H9 (cell line): ENCODE data around the gene FHIP1B. TPM values are rescaled to one million over a fixed set of nuclear protein-coding genes. Genes with fewer than 3 reads are reported as not detected.

Experiments
- DNase-seq: peaks from one replicate; pipeline ENCODE4 v3.0.0-alpha.2; 2017
- H2AFZ ChIP-seq: one replicate; pipeline ENCODE4 v1.6.1; 2013; ENCODE audit warnings: mild to moderate bottlenecking, low read length, control low read depth, moderate library complexity
- H2AK5ac ChIP-seq: 2 replicates; pipeline ENCODE4 v1.6.1; 2013; ENCODE audit warnings: low read length, control low read depth, mixed read lengths; ENCODE audit not compliant: insufficient read length
- H2BK120ac ChIP-seq: one replicate; pipeline ENCODE4 v1.6.1; 2013; ENCODE audit warnings: low read depth, mild to moderate bottlenecking, low read length, control low read depth, inconsistent platforms; ENCODE audit not compliant: poor library complexity, severe bottlenecking
- H2BK12ac ChIP-seq: 2 replicates; pipeline ENCODE4 v1.6.1; 2013; ENCODE audit warnings: low read length, control low read depth, mixed read lengths, low read depth; ENCODE audit not compliant: insufficient read length
- H2BK15ac ChIP-seq: 2 replicates; pipeline ENCODE4 v1.6.1; 2013; ENCODE audit warnings: low read depth, low read length, control low read depth
- H2BK20ac ChIP-seq: one replicate; pipeline ENCODE4 v1.6.1; 2013; ENCODE audit warnings: low read depth, mild to moderate bottlenecking, low read length, control low read depth, inconsistent platforms; ENCODE audit not compliant: poor library complexity, severe bottlenecking
- H2BK5ac ChIP-seq: 2 replicates; pipeline ENCODE4 v1.6.1; 2013; ENCODE audit warnings: low read length, control low read depth, mixed read lengths; ENCODE audit not compliant: insufficient read length
- H3K14ac ChIP-seq: 2 replicates; pipeline ENCODE4 v1.6.1; 2013; ENCODE audit warnings: low read length, control low read depth; ENCODE audit not compliant: insufficient read depth
- H3K18ac ChIP-seq: 2 replicates; pipeline ENCODE4 v1.6.1; 2013; ENCODE audit warnings: low read depth, mild to moderate bottlenecking, mixed read lengths, low read length, control low read depth; ENCODE audit not compliant: insufficient read length
- H3K23ac ChIP-seq: 2 replicates; pipeline ENCODE4 v1.6.1; 2013; ENCODE audit warnings: low read length, control low read depth, mixed read lengths, low read depth; ENCODE audit not compliant: insufficient read length
- H3K23me2 ChIP-seq: 2 replicates; pipeline ENCODE4 v1.6.1; 2013; ENCODE audit warnings: low read depth, mild to moderate bottlenecking, mixed read lengths, low read length, control low read depth; ENCODE audit not compliant: insufficient read length, poor library complexity, severe bottlenecking
- H3K27ac ChIP-seq: 2 replicates; pipeline ENCODE4 v1.5.1; 2013; ENCODE audit warnings: low read length, control low read depth, mixed read lengths, low read depth; ENCODE audit not compliant: insufficient read length
- H3K27me3 ChIP-seq: 2 replicates; pipeline ENCODE4 v1.6.1; 2013; ENCODE audit warnings: low read length, control low read depth, inconsistent platforms; ENCODE audit not compliant: insufficient read depth
- H3K4ac ChIP-seq: 2 replicates; pipeline ENCODE4 v1.6.1; 2013; ENCODE audit warnings: low read depth, mild to moderate bottlenecking, control low read depth, inconsistent platforms, low read length, moderate library complexity
- H3K4me1 ChIP-seq: 2 replicates; pipeline ENCODE4 v1.6.1; 2013; ENCODE audit warnings: low read length, control low read depth, inconsistent platforms; ENCODE audit not compliant: insufficient read depth
- H3K4me2 ChIP-seq: 2 replicates; pipeline ENCODE4 v1.6.1; 2013; ENCODE audit warnings: low read length, control low read depth, mixed read lengths; ENCODE audit not compliant: insufficient read length, insufficient read depth
- H3K56ac ChIP-seq: 2 replicates; pipeline ENCODE4 v1.6.1; 2013; ENCODE audit warnings: low read depth, mild to moderate bottlenecking, mixed read lengths, low read length, control low read depth; ENCODE audit not compliant: insufficient read length
- H3K79me1 ChIP-seq: 2 replicates; pipeline ENCODE4 v1.6.1; 2013; ENCODE audit warnings: low read depth, mild to moderate bottlenecking, moderate library complexity, low read length, control low read depth, inconsistent platforms; ENCODE audit not compliant: insufficient read depth, poor library complexity, severe bottlenecking
- H3K79me2 ChIP-seq: 2 replicates; pipeline ENCODE4 v1.6.1; 2013; ENCODE audit warnings: low read length, control low read depth, inconsistent platforms; ENCODE audit not compliant: insufficient read depth
- H3K9ac ChIP-seq: 2 replicates; pipeline ENCODE4 v1.6.1; 2013; ENCODE audit warnings: low read length, control low read depth, mixed read lengths; ENCODE audit not compliant: insufficient read length; ENCODE audit errors: extremely low read depth
- H3K9me3 ChIP-seq: one replicate; pipeline ENCODE4 v1.6.1; 2013; ENCODE audit warnings: low read depth, low read length, inconsistent platforms; ENCODE audit not compliant: control insufficient read depth
- H3T11ph ChIP-seq: one replicate; pipeline ENCODE4 v1.6.1; 2013; ENCODE audit warnings: mild to moderate bottlenecking, low read length, control low read depth, inconsistent platforms
- H4K20me1 ChIP-seq: one replicate; pipeline ENCODE4 v1.6.1; 2013; ENCODE audit not compliant: control insufficient read depth, insufficient read length, insufficient read depth
- H4K5ac ChIP-seq: 2 replicates; pipeline ENCODE4 v1.6.1; 2013; ENCODE audit warnings: low read depth, mild to moderate bottlenecking, mixed read lengths, low read length, control low read depth; ENCODE audit not compliant: insufficient read length
- H4K8ac ChIP-seq: replicated peaks from 2 replicates; pipeline ENCODE4 v1.6.1; 2013; ENCODE audit warnings: low read length, control low read depth, mixed read lengths, low read depth; ENCODE audit not compliant: insufficient read length
- H4K91ac ChIP-seq: 2 replicates; pipeline ENCODE4 v1.6.1; 2013; ENCODE audit warnings: low read depth, mild to moderate bottlenecking, moderate library complexity, mixed read lengths, low read length, control low read depth; ENCODE audit not compliant: insufficient read length
- H3K27ac Mint-ChIP-seq, 3 experiments: 2 replicates in 2 of 3; 3 replicates in 1 of 3; pipeline ENCODE4 v1.8.0; 2020 to 2021; ENCODE audit warnings: mixed read lengths in 3 of 3, mild to moderate bottlenecking in 1 of 3, moderate library complexity in 1 of 3
- H3K27me3 Mint-ChIP-seq: 2 replicates; pipeline ENCODE4 v1.8.0; 2021; ENCODE audit warnings: low read depth, mild to moderate bottlenecking, moderate library complexity, mixed read lengths
- H3K36me3 Mint-ChIP-seq, 3 experiments: 2 replicates in 2 of 3; 3 replicates in 1 of 3; pipeline ENCODE4 v1.8.0; 2020 to 2021; ENCODE audit warnings: low read depth in 3 of 3, mixed read lengths in 3 of 3; ENCODE audit not compliant: insufficient read depth in 1 of 3
- H3K4me1 Mint-ChIP-seq, 2 experiments: 2 replicates each; pipeline ENCODE4 v1.8.0; 2020; ENCODE audit warnings: mixed read lengths in 2 of 2
- H3K4me3 Mint-ChIP-seq, 2 experiments: 2 replicates in 1 of 2; 3 replicates in 1 of 2; pipeline ENCODE4 v1.8.0; 2020 to 2021; ENCODE audit warnings: mild to moderate bottlenecking in 2 of 2, mixed read lengths in 2 of 2, moderate library complexity in 1 of 2
- H3K9me3 Mint-ChIP-seq, 2 experiments: 2 replicates in 1 of 2; 3 replicates in 1 of 2; pipeline ENCODE4 v1.8.0; 2020; ENCODE audit warnings: mild to moderate bottlenecking in 2 of 2, mixed read lengths in 2 of 2, moderate library complexity in 1 of 2
- CTCF ChIP-seq: fragments of 200-600 bp; sonication (generic); conservative IDR thresholded peaks from 3 replicates; pipeline ENCODE4 v1.8.0; 2021; ENCODE audit warnings: antibody characterized with exemption, mild to moderate bottlenecking
- WGBS: extraction: QIAGEN DNeasy Blood & Tissue Kit; methylation state at CpG from one replicate; pipeline ENCODE4 v1.1.7; 2013; ENCODE audit warnings: missing lambda C conversion rate, low lambda C conversion rate, mixed read lengths; ENCODE audit not compliant: insufficient read length; ENCODE audit errors: extremely low coverage; 5-methylcytosine and 5-hydroxymethylcytosine counted together
- total RNA-seq: library from RNA; stranded (reverse); gene quantifications from 2 replicates; pipeline ENCODE4 v1.2.1, GENCODE V29; 2021

The FHIP1B gene
- total RNA-seq, 1 experiment from 2014 or later, result 28.5 TPM

- no peak overlapping the region for H3K27ac ChIP-seq
- no CpG with 5 or more reads among the region's 3 CpGs for WGBS
Observed at GRCh38 chr11:6271598-6271997, 37.2 kb upstream of the FHIP1B start.

More at GRCh38 chr11:6271598-6271997, 37.2 kb upstream of the FHIP1B start:
- H3K27me3 ChIP-seq, result no peaks in the 10 kb centered on the region
- no peak overlapping the region for H3K18ac ChIP-seq
- H3K4ac ChIP-seq, result no peak overlapping the region
- no peaks in the 10 kb centered on the region for H4K20me1 ChIP-seq
- Mint-ChIP-seq H3K4me1 (peaks cover 11 to 14% of the 10 kb centered on the region in 2 experiments), H3K4me3 (no peak overlapping the region), H3K9me3 (no peaks in the 10 kb centered on the region; a peak in 2 of 5 replicates), H3K36me3 (peaks cover 0 to 14% (median 0%) of the 10 kb centered on the region in 3 experiments; a peak in 4 of 7 replicates), H3K27ac (no peak overlapping the region; a peak in 1 of 7 replicates), H3K27me3 (peaks cover 53% of the 10 kb centered on the region)
- no peak overlapping the region for H3K56ac ChIP-seq
- H3K14ac ChIP-seq, result no peak overlapping the region
- H4K8ac ChIP-seq, result no peak overlapping the region
- TF ChIP-seq CTCF, result no peak
- H2BK12ac ChIP-seq, result no peak overlapping the region
- no peaks in the 10 kb centered on the region for H3K79me2 ChIP-seq
- no peak overlapping the region for H2AK5ac ChIP-seq
- H4K91ac ChIP-seq, result no peak overlapping the region
- no peak overlapping the region for H2BK20ac ChIP-seq
- H2AFZ ChIP-seq, result no peak overlapping the region
- no peaks in the 10 kb centered on the region for H3K79me1 ChIP-seq
- H3K4me1 ChIP-seq, result no peaks in the 10 kb centered on the region
- H4K5ac ChIP-seq, result no peak overlapping the region
- H3K9ac ChIP-seq, result no peak overlapping the region
- H3K4me2 ChIP-seq, result no peak overlapping the region
- H3K23me2 ChIP-seq, result no peaks in the 10 kb centered on the region
- no peak overlapping the region for H2BK15ac ChIP-seq
- H3T11ph ChIP-seq, result no peak overlapping the region
- H3K9me3 ChIP-seq, result no peaks in the 10 kb centered on the region
- no peak overlapping the region for H2BK120ac ChIP-seq
- no peak overlapping the region for H2BK5ac ChIP-seq
- DNase-seq, result no peak
- no peak overlapping the region for H3K23ac ChIP-seq
